DOHH2 (cell line): ENCODE results near the gene SMARCC1.

Experiments
- H3F3A ChIP-seq: fragments of 200-600 bp; sonication (generic), shearing (Covaris generic); 2 replicates; pipeline ENCODE4 v1.6.0; 2016; ENCODE audit warnings: antibody characterized with exemption, mild to moderate bottlenecking; ENCODE audit not compliant: control insufficient read depth, insufficient read depth
- H3K27ac ChIP-seq: fragments of 200-600 bp; sonication (generic); 2 replicates; pipeline ENCODE4 v1.5.1; 2014; ENCODE audit warnings: low read depth, mild to moderate bottlenecking, low read length, moderate library complexity
- H3K27me3 ChIP-seq: fragments of 200-600 bp; sonication (generic); 2 replicates; pipeline ENCODE4 v1.6.1; 2014; ENCODE audit warnings: mild to moderate bottlenecking, low read length, mixed read lengths; ENCODE audit not compliant: control insufficient read depth
- H3K36me3 ChIP-seq: fragments of 200-600 bp; sonication (generic); 2 replicates; pipeline ENCODE4 v1.6.1; 2014; ENCODE audit warnings: mild to moderate bottlenecking, low read length, moderate library complexity, mixed read lengths; ENCODE audit not compliant: control insufficient read depth
- H3K4me1 ChIP-seq: fragments of 200-600 bp; sonication (generic); 2 replicates; pipeline ENCODE4 v1.6.1; 2014; ENCODE audit warnings: mild to moderate bottlenecking, low read length, mixed read lengths; ENCODE audit not compliant: control insufficient read depth
- H3K4me2 ChIP-seq: fragments of 200-600 bp; sonication (generic); 2 replicates; pipeline ENCODE4 v1.6.0; 2014; ENCODE audit warnings: mild to moderate bottlenecking, low read length, moderate library complexity
- H3K4me3 ChIP-seq: fragments of 200-600 bp; sonication (generic); 2 replicates; pipeline ENCODE4 v1.5.1; 2014; ENCODE audit warnings: mild to moderate bottlenecking, low read length, mixed read lengths
- H3K79me2 ChIP-seq: fragments of 200-600 bp; sonication (generic); 2 replicates; pipeline ENCODE4 v1.6.1; 2014; ENCODE audit warnings: mild to moderate bottlenecking, low read length, mixed read lengths; ENCODE audit not compliant: control insufficient read depth
- H3K9me2 ChIP-seq: fragments of 200-600 bp; sonication (generic); replicated peaks from 2 replicates; pipeline ENCODE4 v1.6.1; 2014; ENCODE audit warnings: mild to moderate bottlenecking, low read length, mixed read lengths; ENCODE audit not compliant: control insufficient read depth
- H3K9me3 ChIP-seq: fragments of 200-600 bp; sonication (generic); 2 replicates; pipeline ENCODE4 v1.6.1; 2014; ENCODE audit warnings: antibody characterized with exemption, low read length, mixed read lengths; ENCODE audit not compliant: control insufficient read depth, insufficient read depth
- H4K20me1 ChIP-seq: fragments of 200-600 bp; sonication (generic); 2 replicates; pipeline ENCODE4 v1.6.0; 2014; ENCODE audit warnings: low read depth, mild to moderate bottlenecking, antibody characterized with exemption, low read length, moderate library complexity; ENCODE audit not compliant: control insufficient read depth, insufficient read depth
- EZH2phosphoT487 ChIP-seq: fragments of 200-600 bp; sonication (generic); IDR thresholded peaks from 2 replicates; pipeline ENCODE4 v1.6.1; 2017; ENCODE audit warnings: borderline replicate concordance, mild to moderate bottlenecking, antibody characterized with exemption, low read length, moderate library complexity, mixed read lengths
- TF ChIP-seq, protein P1 (sequence below): fragments of 200-600 bp; sonication (generic); IDR thresholded peaks from one replicate; pipeline ENCODE4 v1.5.1; 2014; ENCODE audit warnings: antibody characterized with exemption, mild to moderate bottlenecking, low read depth, low read length; ENCODE audit not compliant: poor library complexity, severe bottlenecking

Gene SMARCC1

DNA sequence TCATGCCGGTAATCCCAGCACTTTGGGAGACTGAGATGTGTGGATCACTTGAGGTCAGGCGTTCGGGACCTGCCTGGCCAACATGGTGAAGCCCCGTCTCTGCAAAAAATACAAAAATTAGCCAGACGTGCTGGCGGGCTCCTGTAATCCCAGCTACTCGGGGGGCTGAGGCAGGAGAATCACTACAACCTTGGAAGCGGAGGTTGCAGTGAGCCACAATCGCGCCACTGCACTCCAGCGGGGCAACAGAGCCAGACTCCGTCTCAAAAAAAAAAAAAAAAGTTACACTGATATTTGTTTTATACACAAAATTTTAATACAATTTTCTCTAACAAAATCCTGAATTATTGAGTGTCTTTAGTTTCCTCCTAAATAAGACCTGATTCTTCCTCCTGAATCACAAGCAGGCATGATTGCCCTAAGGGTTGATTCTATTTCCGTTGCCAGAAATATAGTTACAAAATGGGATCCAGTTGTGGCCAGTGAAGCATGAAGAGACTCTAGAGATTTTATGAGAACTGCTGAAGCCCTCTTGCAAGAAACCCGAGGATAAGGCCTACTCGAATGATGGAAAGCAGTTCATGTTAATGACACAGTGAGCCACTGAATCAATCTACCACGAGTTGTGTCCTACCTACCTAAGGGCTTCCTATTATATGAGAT, 9.6 kb upstream of the SMARCC1 start:
- no peak overlapping the region for H3K27ac ChIP-seq

DNA sequence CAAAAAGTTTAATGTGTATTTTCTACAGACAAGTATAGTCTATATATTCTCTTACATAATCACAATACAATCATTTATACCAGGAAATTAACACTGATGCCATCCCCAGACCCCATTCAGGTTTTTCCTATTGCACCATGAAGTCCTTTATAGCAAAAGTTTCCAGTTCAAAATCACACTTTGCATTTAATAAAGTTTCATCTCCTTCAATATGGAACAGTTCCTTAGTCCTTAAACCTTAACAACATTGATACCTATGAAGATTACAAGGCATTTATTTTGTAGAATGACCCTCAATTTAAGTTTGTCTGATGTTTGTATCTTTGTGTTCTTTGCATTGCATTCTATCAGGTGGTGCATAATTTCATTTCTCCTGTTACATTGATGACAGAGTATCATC, 2.0 kb upstream of the SMARCC1 start:
- TF ChIP-seq, protein P1, sequence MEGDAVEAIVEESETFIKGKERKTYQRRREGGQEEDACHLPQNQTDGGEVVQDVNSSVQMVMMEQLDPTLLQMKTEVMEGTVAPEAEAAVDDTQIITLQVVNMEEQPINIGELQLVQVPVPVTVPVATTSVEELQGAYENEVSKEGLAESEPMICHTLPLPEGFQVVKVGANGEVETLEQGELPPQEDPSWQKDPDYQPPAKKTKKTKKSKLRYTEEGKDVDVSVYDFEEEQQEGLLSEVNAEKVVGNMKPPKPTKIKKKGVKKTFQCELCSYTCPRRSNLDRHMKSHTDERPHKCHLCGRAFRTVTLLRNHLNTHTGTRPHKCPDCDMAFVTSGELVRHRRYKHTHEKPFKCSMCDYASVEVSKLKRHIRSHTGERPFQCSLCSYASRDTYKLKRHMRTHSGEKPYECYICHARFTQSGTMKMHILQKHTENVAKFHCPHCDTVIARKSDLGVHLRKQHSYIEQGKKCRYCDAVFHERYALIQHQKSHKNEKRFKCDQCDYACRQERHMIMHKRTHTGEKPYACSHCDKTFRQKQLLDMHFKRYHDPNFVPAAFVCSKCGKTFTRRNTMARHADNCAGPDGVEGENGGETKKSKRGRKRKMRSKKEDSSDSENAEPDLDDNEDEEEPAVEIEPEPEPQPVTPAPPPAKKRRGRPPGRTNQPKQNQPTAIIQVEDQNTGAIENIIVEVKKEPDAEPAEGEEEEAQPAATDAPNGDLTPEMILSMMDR, result no peak
- no peak for TF ChIP-seq EZH2phosphoT487
- peaks cover 9% of the 10 kb centered on the region for H3F3A ChIP-seq
- H3K4me1 ChIP-seq, result peaks cover 35% of the 10 kb centered on the region
- no peak overlapping the region for H3K27ac ChIP-seq
- peaks cover 29% of the 10 kb centered on the region for H3K36me3 ChIP-seq
- H3K9me2 ChIP-seq, result no peaks in the 10 kb centered on the region
- no peak overlapping the region; the same call in 1 of the 2 replicates for H3K4me2 ChIP-seq
- H4K20me1 ChIP-seq, result peaks cover 7% of the 10 kb centered on the region
- H3K27me3 ChIP-seq, result no peaks in the 10 kb centered on the region
- no peaks in the 10 kb centered on the region for H3K9me3 ChIP-seq
- peaks cover 39% of the 10 kb centered on the region for H3K79me2 ChIP-seq
- H3K4me3 ChIP-seq, result no peak overlapping the region

More for the DNA sequence above, 9.6 kb upstream of the SMARCC1 start:
- TF ChIP-seq, protein P1, result no peak
- no peak for TF ChIP-seq EZH2phosphoT487
- no peaks in the 10 kb centered on the region for H3K79me2 ChIP-seq
- no peak overlapping the region for H3K4me2 ChIP-seq
- H3K4me1 ChIP-seq, result peaks cover 14% of the 10 kb centered on the region
- no peaks in the 10 kb centered on the region for H4K20me1 ChIP-seq
- no peaks in the 10 kb centered on the region for H3K9me3 ChIP-seq
- H3K4me3 ChIP-seq, result no peak overlapping the region
- H3K27me3 ChIP-seq, result no peaks in the 10 kb centered on the region
- H3F3A ChIP-seq, result no peaks in the 10 kb centered on the region
- H3K9me2 ChIP-seq, result no peaks in the 10 kb centered on the region
- H3K36me3 ChIP-seq, result no peaks in the 10 kb centered on the region

- Histone ChIP-seq H3K79me2 (peaks cover 49% of the 10 kb centered on the region), H3K27ac (peak overlapping the region; percentile 85), H3F3A (peaks cover 9% of the 10 kb centered on the region), H3K36me3 (peaks cover 37% of the 10 kb centered on the region), H3K4me2 (peak overlapping the region; percentile 78), H3K27me3 (no peaks in the 10 kb centered on the region), H4K20me1 (peaks cover 7% of the 10 kb centered on the region), H3K9me2 (no peaks in the 10 kb centered on the region), H3K9me3 (no peaks in the 10 kb centered on the region), H3K4me1 (peaks cover 38% of the 10 kb centered on the region), H3K4me3 (peak overlapping the region; percentile 90)
- no peak for TF ChIP-seq EZH2phosphoT487
Observed at GRCh38 chr3:47782446-47783308, 984 bp upstream of the SMARCC1 start.
